CD4-positive, alpha-beta T cell treated with Interleukin-2 at 100 ng/mL for 4 hours (primary cell): ENCODE results near the gene KRTAP10-4.
"Not testable (repeated sequence)": the region's sequence is repeated elsewhere in the genome, so short reads cannot be mapped to it uniquely, and the experiment has no call there.

Experiments used
- DNase-seq: peaks from one replicate; pipeline ENCODE4 v3.0.0-alpha.2; 2020; ENCODE audit warnings: low spot score

Gene KRTAP10-4

DNA sequence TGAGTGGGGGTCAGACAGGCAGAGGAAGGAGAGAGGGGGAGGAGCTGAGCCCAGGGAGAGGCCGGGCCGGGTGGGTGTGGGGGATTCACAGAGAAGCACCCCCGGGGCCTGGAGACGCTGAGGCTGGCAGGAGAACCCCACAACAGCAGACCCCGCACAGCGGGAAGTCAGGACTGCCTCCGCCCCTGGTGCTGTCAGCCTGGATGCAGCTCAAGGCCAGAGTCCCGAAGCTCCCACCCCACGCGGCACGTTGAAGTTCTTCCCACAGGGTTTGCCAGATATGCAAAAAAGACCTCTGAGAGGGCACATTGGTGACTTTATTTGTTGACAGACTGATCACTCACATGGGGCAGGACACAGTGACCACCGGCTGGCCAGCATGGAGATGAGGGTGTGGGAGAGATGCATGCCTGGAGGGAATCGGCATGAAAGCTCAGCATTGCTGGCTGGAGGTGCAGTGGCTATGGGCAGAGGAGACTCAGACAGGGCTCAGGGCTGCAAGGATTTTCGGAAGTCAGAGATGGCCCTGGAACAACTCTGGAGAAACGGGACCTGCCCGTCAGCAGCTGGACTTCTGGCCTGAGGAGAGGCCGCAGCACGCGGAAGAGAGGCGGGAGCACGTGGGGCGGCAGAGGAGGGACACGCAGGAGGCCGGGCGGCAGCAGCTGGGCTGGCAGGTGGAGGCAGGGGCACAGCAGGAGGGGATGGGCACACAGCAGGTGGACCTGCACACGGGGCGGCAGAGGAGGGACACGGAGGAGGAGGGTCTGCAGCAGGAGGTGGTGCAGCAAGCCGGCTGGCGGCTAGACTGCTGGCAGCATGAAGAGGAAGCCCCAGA is 15.8 kb upstream of the KRTAP10-4 start:
- DNase-seq = no peak

DNA sequence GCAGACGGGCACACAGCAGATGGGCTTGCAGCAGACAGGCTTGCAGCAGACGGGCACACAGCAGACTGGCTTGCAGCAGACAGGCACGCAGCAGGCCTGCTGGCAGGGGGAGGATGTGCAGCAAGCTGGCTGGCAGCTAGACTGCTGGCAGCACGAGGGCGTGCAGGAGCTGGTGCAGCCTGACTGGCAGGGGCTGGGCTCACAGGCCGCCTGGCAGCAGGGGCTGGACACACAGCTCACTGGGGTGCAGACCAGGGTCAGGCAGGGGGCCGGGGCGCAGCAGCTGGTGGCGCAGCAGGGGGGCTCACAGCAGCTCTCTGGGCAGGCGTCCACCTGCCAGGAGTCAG is 15.2 kb upstream of the KRTAP10-4 start:
- not testable (repeated sequence) for DNase-seq

DNA sequence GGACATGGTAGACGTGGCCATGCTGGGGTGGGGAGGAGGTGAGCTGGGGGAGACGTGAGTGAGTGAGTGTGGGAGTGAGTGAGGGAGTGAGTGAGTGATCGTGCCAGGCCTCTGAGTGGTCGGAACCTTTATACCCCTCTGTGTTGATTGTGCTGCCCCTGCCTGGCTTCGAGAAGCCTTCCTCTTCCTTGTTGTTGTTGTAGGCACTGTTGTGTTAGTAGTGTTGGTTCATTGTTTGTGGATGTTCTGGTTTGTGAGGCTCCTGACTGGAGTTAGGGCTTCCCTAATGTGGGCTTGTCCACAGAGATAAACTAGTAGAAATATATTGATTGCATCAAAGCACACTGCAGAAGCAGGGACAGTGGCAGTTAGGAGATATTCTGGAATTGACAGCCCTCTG is 14.8 kb upstream of the KRTAP10-4 start, which contains the start of gene KRTAP10-3:
Gene KRTAP10-3 (minus strand): TSS at position 101 of the 400 bp plus-strand sequence. CDS start 80 bp downstream, at position 21.
- DNase-seq = no peak

DNA sequence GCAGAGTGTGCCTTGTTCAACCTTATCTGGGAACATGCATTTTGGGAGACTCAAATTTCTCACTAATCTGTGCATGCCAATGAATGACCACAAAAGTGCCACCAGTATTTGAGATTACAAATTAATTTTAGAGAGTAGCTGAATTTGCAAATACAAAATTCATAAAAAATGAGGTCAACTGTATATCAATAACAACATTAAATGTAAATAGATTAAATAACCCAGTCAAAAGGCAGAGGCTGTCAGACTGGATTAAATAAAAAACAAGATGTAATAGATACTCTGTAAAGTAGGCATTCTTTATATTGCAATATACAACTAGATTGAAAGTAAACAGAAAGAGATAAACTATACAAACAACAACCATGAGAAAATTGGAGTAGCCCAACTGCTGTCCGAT is 9.4 kb upstream of the KRTAP10-4 start:
- no peak for DNase-seq

DNA sequence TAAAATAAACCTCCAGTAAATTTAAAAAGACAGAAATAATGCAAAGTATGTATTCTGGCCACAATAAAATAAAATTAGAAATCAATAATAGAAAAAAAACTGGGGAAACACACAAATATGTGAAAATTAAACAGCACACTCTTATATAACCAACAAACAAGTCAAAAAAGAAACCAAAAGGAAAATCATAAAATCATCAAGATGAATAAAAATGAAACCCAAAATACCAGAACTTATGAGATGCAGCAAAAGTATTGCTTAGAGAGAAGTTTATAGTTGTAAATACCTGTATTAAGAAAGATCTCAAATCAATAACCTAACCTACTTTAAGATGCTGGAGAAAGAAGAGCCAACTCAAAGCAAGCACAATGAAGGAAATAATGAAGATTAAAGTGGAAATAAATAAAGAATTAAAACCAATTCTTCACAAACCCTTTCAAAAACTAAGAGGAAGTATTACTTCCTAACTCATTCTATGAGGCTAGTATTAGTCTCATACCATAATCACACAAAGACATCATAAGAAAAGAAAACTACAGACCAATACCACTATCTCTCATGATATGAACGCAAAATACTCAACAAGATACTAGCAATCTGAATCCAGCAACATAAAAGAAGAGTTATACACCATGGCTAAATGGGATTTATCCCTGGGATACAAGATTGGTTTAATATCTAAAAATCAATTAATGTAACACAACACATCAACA is 8.5 kb upstream of the KRTAP10-4 start:
- no peak for DNase-seq

GRCh38 chr21:44566403-44566802 is 7.1 kb upstream of the KRTAP10-4 start:
- DNase-seq = no peak

GRCh38 chr21:44567481-44568171 is 5.9 kb upstream of the KRTAP10-4 start:
- DNase-seq = no peak

- DNase-seq = no peak
These were observed 5.3 kb upstream of the KRTAP10-4 start for GRCh38 chr21:44568261-44568660.

DNA sequence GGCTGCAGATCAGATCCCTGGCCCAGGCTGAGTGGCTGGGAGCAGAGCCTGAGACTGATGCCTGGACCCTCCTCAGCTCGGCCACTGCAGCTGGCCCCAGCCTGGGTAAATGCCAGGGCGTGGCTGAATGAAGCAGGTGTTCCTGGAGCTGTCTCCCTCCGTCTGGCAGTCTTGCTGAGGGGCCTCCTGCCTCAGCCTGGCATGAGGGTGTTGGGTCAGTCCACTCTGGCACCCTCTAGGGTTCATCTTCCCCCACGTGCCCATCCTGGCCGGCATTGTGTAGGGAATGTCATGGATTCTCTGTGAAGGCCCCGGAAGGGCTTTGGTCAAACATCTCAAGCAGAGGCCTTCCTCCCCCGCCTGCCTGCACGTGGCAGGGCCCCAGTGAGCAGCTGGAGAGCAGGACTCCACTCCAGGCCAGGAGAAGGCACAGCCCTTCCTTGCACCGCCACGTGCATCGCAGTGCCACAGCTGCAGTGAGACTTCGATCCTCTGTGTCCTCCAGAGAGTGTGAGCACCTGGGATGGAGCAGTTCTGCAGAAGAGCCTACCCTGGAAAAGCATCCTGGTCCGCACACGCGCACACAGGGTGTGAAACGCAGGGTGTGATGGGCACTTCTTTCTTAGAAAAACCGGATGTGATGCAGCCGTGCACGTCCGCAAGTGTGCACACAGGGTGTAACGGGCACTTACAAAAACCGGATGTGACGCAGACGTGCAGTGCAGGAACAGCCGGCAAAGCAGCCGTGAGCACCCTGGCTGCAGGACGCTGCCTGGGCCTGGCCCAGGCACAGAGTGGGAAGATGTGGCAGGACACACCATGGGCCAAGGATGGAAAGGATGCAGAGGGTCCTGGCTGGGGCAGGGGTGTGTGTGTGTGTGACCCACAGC is 4.6 kb upstream of the KRTAP10-4 start:
- DNase-seq = no peak

DNA sequence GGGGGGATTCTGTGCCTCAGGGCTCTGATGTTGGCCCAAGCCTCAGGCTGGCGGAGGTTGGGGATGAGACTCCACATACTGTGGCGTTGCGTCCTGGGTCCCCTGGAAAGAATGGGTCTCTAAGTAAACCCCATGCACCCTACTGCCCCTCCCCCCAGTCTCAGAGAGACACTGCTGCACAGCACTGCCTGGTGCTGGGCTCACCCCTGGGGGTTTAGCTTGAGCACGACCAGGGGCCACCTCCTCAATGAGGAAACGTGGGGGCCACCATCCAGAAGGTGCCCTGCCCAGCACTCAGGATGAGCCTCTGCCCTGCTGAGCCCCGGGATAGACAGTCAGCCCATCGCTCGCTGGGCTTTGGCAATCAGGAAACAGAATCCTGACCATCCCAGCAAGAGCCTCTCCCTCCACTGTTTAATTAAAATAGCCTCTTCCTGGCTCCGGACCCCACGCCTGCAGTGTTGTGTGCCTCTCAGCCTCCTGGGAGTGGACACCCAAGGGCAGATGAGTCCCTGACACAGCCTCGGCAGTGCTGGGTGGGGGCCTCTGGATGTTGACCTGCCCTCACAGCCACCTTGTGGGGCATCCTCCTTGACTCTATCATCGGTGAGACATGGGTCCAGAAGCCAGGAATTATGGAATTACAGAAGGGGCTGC is 3.5 kb upstream of the KRTAP10-4 start:
- DNase-seq = no peak

- no peak for DNase-seq
These were observed 2.2 kb upstream of the KRTAP10-4 start for GRCh38 chr21:44571296-44571695.

- no peak for DNase-seq
These were observed 1.4 kb upstream of the KRTAP10-4 start for GRCh38 chr21:44571844-44572782.

DNA sequence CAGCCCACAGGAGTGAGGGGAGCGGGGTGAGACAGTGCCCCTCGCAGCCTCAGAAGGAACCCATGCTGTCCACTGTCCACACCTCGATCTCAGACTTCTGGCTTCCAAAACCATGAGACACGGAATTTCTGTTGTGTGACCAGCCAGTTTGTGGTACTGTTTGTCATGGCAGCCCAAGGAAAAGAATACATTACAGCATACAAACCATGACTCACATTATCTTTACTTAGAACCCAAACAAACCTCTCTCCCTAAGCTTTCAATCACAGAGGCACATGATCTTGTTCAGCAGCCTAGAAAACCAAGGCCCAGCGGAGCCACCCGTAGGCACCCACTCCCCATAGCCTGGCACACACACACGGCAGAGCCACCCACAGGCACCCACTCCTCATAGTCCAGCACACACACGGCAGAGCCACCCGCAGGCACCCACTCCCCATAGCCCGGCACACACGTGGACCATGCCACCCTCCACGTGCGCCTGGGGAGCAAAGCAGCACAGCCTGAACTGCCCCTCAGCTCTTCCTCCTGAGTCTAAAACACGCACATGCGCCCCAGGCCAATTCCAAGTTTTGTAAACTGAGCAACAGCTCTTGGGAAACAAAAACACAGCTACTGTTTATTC is 458 bp upstream of the KRTAP10-4 start:
- DNase-seq = no peak

GRCh38 chr21:44574457-44575306 is 1.2 kb downstream of the KRTAP10-4 start:
- DNase-seq = no peak

DNA sequence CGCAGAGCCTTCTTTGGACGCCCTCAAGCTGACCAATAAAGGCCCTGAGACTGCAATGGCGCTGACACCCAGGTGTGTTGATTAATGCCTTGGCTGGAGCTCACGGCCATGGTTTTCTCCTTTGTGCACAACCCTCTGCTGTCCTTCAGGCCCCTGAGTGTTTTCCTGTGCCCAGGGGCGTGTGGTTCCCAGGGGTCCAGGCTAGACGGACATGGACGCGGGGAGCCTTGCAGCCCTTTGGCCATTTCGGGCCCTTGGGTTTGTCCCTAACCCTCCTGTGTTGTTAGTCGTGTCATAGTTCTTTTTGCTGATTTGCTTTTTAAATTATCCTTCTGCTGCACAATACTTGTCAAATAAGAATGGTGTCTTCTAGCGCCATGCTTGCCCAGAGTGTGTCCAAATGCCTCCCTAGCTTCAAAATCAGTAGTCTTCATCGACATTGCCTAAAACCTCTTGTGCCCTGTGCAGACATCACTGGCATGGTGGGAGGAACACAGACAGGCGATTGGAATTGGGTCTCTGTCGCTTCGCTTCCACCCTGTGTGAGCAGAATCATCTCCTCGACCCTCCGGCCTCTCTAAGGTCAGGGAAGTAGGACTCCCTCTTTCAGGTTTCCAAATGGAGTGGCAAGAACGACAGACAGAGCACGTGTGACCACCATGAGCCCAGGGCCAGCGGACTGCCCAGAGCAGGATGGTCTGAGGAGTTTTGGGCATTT is 1.9 kb downstream of the KRTAP10-4 start:
- no peak for DNase-seq

DNA sequence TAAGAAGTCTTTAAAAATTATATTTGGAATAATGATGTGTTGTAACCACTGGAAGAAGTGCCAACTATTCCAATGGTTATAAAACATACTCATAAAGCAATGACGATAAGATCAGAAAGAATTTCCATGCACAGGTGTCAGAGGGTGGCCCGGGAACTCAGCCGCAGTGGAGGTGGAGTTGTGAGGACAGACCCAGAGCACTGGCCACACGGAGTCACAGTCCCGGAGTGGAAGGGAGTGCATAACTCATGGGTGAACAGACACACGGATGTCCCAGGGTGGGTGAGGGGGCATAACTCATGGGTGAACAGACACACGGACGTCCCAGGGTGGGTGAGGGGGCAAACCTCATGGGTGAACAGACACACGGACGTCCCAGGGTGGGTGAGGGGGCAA is 2.5 kb downstream of the KRTAP10-4 start:
- no peak for DNase-seq

DNA sequence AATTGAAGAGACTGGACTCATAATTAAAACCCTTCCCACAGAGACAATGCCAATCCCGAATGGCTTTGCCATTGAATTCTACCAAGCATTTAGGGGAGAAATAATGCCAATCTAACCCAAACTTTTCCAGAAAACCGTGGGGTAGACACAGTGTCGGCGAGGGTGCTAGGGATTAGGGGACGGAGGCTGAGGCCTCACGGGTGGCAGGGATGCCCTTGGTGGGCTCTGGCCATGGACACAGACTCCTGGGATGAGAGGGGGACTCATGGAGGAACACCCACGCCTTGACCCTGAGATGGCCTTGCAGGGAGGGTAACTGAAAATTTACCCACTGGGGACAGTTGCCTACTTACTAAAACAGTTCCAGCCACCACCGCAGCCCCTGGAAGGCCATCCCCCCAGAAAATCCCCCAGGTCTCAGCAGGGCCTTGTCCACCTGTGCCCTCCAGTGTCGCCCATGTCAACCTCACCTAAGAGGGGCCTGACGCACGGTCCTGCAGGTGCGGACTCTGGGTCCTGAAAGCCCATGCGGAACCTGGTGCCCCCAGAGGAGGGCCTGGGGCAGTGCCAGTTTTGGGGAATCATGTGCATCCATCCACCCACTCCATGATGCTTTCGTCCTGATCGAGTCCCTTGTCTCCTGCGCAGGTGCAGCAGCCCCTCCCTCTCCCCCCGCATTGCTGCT is 5.0 kb downstream of the KRTAP10-4 start:
- no peak for DNase-seq
